GM21737 (cell line): ENCODE measurements around the gene SPCS1.

Experiments used
- ATAC-seq: cut with Tn5 transposase; IDR thresholded peaks from one replicate; pipeline ENCODE4 v1.9.1; 2021; ENCODE audit warnings: mild to moderate bottlenecking, moderate library complexity; ENCODE audit not compliant: unreplicated experiment

The SPCS1 gene

GRCh38 chr3:52694528-52695189, 11.2 kb upstream of the SPCS1 start:
- no peak for ATAC-seq

- ATAC-seq: no peak
Observed at GRCh38 chr3:52695798-52696671, 9.9 kb upstream of the SPCS1 start.

DNA sequence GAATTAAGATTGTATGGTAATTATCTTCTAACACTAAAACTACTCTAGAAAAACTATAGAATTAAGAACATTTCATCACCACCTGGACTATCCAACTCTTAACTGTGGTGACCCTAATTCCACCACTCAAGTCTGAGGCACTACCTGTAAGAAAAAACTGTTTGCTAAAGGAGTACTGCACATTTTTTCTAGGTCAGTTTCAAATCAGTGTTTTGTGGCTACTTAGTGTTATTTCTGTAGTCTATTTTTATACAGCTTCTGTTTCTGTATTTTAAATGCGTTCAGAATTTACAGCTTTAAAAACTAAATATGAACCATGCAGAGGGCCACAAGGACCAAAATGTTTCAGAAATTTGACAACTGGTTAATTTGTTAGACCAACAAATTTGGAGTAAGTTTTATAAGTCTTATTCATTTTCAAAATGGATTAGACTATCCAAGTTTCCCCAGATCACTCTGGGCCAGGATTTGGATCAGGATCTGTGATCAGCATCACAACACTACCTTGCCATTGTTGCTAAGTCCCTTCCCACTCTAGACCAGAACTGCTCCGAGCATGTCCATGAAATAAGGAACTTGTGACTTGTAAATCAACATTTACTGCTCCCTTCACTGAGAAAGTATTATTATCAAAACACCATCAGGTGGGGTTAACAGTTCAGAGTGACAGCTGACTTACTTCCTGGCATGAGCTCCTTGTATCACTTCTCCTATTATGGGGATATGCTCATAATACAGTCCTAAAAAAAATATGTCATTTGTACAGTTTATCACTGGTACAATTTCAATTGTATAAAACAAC, 8.9 kb upstream of the SPCS1 start:
- ATAC-seq: no peak

DNA sequence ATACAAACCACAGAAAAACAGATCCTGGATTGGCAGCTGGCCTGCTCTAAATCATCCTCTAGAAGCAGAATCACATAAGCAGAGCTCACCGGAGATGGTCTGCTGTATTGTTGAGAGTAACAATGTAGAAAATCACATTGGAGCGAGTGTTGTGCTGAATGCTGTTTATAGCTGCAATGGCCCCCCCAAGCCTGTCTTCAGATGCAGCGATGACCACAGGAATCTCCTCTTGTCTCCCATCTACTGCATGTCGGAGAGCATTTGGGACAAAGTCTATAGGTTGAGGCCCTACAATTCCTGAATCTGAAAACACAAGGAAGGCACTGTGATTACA, 8.3 kb upstream of the SPCS1 start:
- no peak for ATAC-seq

- ATAC-seq: no peak
Observed at GRCh38 chr3:52703341-52703740, 2.6 kb upstream of the SPCS1 start.

- peak; percentile 1 for ATAC-seq
Observed at GRCh38 chr3:52704611-52705437, 1.1 kb upstream of the SPCS1 start.

DNA sequence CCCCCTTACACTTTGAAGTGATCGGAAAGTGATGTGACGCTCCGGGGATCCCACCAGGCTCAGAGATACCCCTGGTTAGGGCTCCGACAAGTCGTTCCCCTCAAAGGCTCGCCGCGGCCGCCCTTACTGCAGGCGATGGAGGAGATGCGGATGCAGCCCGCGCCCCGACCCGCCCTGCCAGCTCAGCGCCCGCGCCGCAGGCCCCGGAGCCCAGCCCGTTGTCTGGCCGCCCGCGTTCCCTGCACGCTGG, 543 bp upstream of the SPCS1 start:
- no peak for ATAC-seq

- no peak for ATAC-seq
Observed at GRCh38 chr3:52707585-52707984, 1.7 kb downstream of the SPCS1 start.

- ATAC-seq: no peak
Observed at GRCh38 chr3:52710512-52710911, 4.6 kb downstream of the SPCS1 start.

- ATAC-seq: no peak
Observed at GRCh38 chr3:52712291-52713212, 6.6 kb downstream of the SPCS1 start.

GRCh38 chr3:52714335-52715302, 8.7 kb downstream of the SPCS1 start:
- ATAC-seq: no peak

GRCh38 chr3:52715714-52716305, 9.9 kb downstream of the SPCS1 start:
- ATAC-seq: no peak

DNA sequence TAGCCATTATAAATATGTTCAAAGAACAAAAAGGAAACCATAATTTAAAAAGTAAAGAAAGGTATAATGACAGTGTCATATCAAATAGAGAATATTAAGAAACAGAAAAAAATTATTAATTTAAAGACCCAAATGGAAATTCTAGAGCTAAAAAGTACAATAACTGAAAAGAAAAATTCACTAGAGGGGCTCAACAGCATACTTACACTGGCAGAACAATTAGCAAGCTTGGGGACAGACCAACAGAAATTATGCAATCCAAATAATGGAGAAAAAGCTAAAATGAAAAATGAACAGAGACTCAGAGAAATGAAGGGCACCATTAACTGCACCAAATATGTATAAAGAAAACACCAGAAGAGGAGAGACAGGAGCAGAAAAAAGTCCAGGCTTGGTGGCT, 13.7 kb downstream of the SPCS1 start:
- ATAC-seq: no peak

DNA sequence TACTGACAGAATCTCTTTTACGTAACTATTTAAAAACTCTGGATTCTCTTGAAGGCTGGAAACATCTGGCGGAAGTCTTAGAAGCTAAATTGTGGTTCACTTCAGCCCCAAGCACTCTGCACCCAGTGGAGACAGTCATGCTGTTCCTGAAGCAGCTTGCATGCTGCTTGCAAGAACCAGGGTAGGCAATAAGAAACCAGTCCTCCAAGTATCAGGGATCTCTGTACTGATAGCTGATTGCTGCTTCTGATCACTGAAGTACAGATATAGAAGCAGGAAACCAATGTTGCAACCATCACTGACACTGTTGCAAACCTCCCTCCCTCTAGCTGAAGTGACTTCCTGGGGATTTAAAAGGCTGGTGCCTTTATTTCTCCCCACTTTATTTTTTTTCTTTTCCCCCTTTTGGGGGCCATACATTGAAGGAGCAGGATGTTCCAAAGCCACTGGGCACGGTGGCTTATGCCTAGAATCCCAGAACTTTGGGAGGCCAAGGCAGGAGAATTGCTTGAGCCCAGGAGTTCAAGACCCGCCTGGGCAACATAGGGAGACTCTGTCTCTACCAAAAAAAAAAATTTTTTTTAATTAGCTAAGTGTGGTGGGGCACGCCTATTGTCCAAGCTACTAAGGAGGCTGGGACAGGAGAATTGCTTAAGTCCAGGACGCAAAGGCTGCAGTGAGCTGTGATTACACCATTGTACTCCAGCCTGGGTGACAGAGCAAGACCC, 15.3 kb downstream of the SPCS1 start:
- peak; percentile 65 for ATAC-seq

GRCh38 chr3:52721730-52722008, 15.8 kb downstream of the SPCS1 start:
- ATAC-seq: no peak

- ATAC-seq: no peak
Observed at GRCh38 chr3:52722491-52722890, 16.6 kb downstream of the SPCS1 start.

DNA sequence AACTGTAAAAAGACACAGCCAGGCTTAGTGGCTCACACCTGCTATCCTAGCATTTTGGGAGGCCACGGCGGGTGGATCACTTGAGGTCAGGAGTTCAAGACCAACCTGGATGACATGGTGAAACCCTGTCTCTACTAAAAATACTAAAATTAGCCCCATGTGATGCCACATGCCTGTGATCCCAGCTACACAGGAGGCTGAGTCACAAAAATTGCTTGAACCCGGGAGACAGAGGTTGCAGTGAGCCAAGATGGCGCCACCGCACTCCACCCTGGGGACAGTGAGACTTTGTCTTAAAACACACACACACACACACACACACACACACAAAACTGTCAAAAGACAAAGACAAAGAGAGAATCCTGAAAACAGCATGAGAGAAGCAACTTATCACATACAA, 18.0 kb downstream of the SPCS1 start:
- ATAC-seq: no peak

- no peak for ATAC-seq
Observed at GRCh38 chr3:52724511-52724910, 18.6 kb downstream of the SPCS1 start.
